NCI-H774 (cell line): ENCODE results near the gene LRATD1.
A peak's percentile ranks its signal among the peaks of the same experiment; 100 is the strongest.

Experiments
- DNase-seq: peaks from one replicate; lab custom pipeline; 2025; lab: John Stamatoyannopoulos, UW

The LRATD1 gene

DNA sequence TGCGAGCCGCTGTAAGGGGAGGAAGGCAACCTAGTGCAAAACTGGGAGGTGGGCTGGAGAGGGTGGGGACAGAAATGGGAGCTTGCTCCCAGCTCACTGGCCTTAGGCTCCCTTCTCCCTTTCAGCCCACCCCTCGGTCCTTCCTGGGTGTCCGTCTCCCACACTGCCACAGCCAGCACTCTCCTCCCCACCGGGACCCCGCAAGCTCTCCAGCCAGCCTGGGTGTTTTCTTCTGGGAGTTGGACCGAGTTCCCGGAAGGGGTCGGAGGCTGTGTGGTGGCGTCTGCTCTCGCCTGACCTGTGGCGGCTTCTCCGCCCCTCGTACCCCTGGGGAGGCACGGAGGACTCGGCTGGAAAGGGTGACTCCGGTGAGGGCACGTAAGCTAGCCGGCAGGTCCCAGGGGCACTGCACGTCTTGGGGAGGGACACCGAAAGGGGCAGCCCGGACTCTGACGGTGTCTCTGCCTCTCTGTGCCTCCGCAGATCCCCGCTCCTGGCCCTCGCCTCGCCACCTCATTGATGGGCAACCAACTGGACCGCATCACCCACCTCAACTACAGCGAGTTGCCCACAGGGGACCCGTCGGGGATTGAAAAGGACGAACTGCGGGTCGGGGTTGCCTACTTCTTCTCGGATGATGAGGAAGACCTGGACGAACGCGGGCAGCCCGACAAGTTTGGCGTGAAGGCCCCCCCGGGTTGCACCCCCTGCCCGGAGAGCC is 1.1 kb downstream of the LRATD1 start:
- no peak for DNase-seq

DNA sequence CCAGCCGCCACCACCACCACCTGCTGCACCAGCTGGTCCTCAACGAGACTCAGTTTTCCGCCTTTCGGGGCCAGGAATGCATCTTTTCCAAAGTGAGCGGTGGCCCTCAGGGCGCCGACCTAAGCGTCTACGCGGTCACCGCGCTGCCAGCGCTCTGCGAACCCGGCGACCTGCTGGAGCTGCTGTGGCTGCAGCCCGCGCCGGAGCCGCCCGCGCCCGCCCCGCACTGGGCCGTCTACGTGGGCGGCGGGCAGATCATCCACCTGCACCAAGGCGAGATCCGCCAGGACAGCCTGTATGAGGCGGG is 1.6 kb downstream of the LRATD1 start:
- no peak for DNase-seq

DNA sequence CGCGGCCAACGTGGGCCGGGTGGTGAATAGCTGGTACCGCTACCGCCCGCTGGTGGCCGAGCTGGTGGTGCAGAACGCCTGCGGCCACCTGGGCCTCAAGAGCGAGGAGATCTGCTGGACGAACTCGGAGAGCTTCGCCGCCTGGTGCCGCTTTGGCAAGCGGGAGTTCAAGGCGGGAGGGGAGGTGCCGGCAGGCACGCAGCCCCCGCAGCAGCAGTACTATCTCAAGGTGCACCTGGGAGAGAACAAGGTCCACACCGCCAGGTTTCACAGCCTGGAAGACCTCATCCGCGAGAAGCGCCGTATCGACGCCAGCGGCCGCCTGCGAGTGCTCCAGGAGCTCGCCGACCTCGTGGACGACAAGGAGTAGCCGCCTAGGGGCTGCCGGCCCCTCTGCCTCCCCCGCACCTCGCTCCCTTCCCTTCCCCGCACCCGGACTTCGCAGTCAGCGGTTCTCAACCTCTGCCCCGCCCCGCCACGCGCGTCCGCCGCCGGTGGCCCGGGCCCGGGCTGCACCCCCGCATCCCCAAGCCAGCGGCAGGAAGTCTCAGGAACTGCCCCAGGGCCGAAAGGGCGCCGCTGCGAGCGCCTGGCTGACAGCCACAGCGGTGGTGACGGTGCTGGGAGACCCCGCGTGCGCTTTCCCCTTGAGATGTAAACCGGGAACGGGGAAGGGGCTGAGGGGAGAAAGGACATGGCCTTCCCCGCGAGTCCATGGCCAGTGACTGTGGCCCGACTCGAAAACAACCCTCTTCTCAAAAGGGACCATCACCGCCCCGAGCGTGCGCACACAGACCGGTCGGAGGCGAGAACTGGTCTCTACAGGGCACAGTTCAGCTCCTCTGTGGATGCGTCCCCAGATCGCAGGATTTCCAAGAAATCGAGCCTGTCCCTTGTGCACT is 2.2 kb downstream of the LRATD1 start:
- DNase-seq = peak; percentile 78

DNA sequence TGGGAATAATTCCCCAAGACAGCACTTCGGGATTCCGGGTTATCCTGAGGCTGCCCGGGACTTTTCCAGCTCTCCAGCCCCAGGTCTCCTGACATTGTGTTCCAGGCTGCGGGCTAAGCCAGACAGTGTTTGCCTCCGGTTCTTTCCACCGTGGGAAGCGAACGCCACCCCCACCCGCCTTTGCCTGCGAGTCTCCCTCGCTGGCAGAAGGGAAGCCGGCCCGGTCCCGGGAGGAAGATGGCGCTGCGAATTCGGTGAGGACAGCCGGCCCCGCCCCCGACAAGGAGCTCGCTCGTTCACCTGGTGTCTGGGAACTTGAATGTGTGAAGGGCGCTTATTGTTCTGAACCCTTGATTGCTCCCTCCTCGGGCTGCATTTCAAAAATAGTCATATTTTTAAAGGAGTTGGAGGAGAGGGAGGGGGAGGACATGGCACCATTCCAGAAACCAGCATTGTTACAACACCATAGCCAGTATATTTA is 2.9 kb downstream of the LRATD1 start:
- DNase-seq = peak; percentile 79

DNA sequence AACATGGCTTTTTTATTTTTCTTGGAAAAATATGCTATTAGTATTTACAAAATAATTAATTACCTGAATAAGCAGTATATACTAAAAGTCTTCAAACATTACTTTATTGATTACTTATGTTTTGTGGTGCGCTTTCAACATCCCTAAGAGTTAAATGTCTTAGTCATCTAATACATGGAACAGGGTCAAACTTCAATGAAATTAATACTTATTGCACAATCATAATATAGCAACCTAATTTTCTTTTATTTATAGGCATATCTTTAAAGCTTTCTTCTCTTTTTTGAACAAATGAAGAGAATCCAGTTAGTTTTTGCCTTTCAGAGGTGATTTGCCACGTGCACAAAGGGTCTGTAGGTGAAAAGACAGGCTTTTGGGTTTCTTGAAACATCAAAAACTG is 6.0 kb downstream of the LRATD1 start:
- no peak for DNase-seq

DNA sequence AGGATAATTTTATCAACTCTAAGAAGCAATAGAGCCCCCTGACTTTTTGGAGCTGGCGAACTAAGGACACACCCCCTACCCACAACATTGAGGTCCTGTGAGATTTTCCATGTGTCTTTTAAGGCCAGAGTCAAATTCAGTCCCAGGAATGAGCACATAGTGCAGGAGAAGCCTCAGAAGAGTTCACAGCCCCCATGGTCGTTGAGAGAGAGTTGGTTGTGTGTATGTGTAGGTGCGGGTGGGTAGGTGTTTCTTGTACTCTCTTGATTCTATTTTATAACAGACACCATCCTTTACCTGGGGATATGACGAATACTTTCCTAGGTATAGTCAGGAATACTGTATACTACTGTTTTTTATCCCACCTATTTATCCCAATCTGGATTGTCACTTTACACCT is 8.6 kb downstream of the LRATD1 start:
- DNase-seq = no peak

DNA sequence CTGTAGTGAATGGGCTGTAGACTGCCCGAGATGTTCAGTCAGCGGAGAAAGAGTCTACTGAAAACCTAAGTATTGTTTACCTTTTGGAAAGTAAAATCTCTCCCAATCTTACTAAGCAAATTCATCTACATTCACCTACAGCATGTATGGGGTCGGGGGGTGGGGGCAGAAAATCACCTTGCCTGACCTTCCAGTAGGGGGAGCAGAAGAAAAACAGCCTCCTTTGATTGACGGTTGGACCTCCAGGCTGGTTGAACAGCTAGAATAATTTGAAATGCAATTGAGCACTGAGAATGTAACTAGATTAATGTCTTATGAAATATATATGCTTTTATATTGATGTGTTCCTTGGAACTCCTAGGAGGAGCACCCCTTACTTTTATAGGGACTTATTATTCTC is 10.0 kb downstream of the LRATD1 start:
- DNase-seq = no peak

DNA sequence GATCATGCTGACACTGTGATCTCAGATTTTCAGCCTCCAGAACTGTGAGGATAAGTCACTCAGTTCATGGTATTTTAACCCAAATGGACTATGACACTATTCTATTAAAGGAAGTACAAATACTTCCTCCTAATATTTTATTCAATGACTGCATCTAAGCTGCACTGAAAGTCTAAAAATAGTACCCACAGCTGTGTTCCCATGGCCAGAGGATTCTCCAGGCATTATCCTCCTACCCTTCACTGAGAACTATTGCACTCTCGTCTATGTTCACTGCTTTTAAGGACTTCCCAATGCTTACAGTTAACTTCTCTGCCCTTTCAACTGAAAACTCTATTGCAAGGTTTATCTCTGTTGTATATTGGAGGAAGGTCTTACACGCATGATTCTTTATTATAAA is 15.2 kb downstream of the LRATD1 start:
- DNase-seq = no peak

DNA sequence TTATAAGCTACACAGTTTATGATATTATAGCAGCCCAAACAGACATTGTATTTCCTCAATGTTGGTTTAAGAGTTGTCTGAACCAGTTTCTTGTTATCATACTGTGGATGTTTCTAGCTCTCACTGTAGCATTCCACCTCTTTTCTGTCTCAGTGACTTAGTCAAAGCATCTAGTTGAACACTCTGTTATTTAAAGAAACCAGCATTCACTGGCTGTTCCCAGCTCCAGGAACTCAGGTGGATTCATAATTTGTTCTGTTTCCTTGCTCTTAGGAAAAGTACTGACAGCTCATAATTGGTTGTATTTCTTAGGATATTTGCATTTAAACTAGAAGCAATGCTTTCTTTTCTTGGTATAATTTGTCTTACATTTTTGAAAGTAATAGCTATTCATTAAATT is 17.5 kb downstream of the LRATD1 start:
- no peak for DNase-seq

DNA sequence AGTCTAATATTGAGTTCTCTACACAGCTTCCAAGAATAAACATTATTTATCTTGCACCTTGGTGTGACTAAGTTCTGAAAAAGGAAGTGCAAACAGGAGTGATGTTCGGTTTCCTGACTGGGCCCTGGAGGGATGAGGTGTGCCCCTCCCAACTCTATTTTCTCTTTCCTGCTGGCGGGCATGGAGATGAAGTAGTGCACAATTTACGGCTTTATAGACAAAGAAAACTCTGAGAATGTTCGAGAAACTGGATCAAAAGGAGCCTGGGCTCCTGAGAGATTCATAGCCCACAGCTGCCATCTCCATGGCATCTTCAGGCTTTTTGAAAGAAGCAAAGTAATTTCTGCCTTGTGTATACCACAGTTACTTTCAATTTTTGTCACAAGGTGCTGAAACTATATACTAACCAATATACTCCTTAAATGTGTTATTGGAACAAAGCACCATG is 22.3 kb downstream of the LRATD1 start:
- DNase-seq = no peak

DNA sequence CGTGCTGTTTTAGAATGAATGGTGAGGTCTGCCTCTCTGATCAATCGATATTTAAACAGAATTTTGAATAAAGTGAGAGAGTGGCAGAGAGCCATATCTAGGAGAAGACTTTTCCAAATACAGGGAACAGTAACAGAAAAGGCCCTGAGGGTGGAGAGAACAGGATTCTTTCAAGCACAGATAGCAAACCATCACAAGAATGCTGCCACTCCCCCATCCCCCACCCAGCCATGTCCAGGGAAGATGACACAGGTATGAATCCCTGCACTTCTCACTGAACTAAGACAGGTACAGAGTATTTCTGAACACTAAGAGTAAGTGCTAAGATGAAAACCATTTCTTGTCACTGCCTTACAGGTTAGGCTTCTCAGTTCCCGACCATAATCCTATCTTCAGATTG is 23.6 kb downstream of the LRATD1 start:
- no peak for DNase-seq

DNA sequence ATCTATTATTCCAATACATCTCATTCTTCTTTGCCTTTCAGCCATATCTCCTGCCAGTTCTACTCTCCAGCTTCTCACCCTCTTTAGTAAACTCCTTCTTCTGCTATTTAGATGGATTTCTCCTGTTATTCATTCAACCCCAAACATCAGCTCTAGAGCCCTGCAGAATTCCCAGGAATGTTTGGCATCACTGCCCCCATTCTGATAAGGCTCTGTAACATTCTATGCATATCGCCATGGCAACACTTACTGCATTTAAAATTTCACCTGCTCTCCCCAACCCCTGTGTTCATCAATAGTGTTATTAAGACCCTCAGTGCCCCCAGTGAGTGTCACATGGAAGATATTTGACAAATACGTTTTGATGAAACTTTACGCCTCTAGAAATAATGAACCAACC is 28.6 kb downstream of the LRATD1 start:
- DNase-seq = no peak

DNA sequence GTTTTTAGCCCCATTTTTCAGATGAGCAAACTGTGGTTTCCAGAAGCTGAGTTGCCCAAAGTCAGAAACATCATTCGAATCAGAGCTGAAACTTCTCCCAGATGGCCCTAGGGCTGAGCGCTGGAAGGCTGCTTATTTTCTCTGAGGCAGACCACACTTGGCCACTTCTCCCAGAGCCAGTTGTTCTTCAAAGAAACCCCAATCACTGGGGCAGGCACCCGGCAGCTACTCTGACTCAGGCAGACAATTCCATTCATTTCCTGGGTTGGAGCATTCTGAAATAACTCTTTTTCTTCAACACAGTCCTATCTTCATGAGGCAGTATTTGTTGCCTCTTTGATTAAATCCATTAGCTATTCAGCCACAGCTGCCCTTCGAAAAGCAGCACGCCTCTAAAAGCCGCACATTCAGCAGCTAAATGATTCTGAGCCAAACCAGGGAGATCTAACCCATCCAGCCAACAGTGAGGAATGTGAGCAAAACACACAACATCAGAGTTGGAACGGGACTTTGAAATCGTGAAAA is 40.9 kb downstream of the LRATD1 start:
- no peak for DNase-seq

DNA sequence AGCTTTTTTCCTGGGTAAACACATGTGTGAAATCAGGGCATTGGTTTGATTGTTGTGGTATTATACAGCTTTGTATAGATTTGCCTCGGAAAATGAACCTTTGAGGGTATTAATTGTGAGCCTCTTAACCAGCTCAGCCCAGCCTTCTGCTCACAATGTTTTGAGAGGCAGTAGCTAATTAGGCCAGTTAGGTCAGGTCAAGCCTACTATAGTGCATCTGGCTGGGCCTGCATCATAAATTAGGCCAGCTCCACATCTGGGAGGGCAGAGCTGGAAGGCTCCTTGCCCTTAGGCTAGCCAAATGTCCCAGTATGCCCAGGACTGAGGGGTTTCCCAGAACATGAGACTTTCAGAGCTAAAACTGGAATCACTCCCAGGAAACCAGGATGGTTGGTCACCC is 43.0 kb downstream of the LRATD1 start:
- no peak for DNase-seq

DNA sequence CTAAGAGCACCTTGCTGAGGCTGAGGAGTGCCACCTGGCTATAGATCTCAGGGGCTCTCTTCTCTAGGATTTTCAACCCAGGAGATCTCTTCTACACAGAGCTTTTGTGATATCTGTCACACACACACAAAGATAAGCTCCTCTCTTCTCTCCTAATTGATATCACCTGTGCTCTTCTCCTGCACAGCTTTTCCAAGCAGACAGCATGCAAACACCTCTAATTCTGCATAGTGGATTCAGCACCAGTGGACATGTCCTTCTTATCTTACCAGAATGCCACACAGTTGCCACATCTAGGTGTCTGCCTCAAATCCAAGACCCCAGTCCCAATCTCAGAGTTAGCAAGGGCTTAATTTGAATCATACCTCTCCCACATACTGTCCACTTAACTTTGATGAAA is 43.9 kb downstream of the LRATD1 start:
- no peak for DNase-seq

DNA sequence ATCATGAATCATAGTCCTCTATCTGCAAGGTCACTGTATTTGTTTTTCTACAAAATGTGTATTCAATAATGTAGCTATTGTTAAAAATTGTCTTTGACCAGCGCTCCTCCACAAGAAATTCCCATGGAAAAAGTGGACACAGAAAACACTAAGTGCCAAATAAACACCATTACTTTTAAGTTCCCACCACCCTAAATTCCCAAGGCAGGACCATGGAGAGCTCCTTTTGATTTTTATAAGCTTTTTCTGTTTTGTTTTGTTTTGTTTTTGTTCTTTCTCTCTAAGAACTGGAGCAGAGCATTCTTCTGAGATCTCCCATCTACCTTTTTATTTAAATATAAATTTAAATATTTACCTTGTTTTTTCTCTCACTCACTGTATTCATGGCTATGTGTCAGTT is 44.5 kb downstream of the LRATD1 start:
- no peak for DNase-seq

DNA sequence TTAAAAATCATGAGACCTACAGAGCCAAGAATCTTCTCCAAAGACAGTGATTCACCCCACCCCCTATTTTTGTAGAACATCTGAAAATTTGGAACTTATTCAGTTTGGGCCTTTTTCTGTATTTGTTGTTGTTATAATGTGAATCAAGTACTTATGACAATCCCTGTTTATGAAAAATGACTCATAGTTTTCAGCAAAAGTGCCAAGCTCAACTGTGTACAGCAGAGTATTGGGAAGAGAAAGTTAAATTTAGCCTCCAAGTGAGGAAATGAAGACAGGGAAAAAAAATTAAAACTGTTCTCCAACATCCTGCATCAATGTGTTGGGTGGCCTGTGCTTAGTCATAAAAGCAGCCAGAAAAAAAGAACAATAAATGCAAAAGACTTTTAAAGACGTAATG is 46.2 kb downstream of the LRATD1 start:
- no peak for DNase-seq

DNA sequence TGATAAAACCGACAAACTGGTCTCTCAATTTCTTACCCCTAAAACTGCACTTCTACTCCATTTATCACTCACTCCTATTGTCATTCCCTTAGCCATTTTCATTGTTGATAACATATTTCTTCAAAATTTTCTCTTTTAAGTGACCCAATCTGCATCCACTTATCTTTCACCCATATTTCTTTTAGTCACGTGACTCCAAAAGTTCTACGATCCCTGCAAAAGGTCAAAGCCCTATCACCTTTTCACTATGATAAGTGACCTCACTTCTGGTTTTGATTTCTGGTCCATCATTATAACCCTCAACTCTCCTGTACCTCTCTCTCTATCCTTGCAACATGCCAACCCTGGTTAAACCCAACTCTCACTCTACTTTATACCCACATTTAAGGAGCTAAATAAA is 49.1 kb downstream of the LRATD1 start:
- DNase-seq = no peak
